GM19023 (cell line): ENCODE measurements around the gene SELENOO.
A peak's percentile ranks its signal among the peaks of the same experiment; 100 is the strongest.

Source experiments
- ATAC-seq: cut with Tn5 transposase; IDR thresholded peaks from one replicate; pipeline ENCODE4 v1.9.1; 2021; ENCODE audit warnings: mild to moderate bottlenecking, moderate library complexity; ENCODE audit not compliant: unreplicated experiment

The SELENOO gene

DNA sequence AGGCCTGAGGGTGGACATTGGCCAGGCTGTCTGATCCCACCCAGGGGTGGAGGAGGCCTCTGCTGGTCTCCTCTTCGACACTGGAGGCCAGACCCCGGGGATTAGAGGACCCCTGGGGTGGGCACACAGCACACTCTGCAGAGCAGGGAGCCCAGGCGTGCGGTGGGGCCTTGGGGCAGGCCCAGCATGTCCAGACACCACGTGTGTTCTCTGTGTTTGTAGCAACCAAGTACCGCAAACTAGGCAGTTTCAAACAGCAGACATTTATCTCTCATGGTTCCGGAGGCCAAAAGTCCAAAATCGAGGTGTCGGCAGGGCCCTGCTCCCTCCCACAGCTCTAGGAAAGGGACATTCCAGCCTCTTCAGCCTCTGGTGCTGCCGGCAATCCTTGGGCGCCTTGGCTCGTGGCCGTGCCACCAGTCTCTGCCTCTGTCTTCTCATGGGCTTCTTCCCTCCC lies 28.8 kb upstream of the SELENOO start:
- no peak for ATAC-seq

DNA sequence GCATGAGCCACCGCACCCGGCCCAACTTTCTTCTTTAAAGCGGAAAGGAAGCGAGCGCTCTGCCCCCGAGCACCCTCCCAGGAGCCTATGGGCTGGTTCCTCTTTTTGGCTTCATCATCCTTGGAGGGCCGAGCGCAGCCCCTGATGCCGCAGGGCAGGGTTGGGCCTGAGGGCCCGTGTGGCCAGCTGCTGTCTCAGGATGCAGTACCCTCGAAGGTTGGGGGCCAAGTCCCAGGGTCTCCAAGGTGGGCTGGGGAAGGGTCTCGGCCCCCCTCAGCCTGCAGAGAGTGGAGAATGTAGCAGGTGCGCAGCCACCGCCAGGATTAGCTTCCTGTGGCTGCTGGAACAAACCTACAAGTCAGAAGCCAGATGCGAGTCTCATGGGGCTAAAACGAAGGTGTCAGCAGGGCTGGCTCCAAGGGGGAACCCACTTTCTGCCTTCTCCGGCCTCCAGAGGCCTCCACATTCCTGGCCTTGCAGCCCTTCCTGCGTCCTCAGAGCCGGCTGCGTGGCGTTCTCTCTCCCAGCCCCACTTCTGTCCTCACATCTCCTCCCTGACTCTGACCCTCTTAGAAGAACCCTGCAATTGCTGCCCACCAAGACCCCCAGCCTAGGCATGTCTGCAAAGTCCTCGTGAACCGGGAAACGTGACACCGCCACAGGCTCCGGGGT lies 27.4 kb upstream of the SELENOO start:
- peak; percentile 52 for ATAC-seq

DNA sequence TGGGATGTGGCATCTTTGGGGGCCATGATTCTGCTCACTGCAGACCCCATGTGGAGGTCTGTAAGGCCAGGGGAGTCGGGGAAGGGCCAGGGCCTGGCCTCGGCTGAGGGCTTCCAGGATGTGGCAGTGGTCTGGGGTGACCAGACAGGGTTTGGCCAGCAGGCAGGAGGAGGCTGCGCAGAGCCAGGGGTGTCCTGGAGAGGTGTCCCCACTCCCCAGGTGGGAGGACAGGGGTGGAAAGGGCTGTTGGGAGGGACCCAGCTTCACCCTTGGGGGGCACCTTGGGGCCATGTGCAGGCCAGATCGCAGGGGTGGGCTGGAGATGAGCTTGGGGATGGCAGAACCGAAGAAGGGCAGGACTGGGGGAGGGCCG lies 26.8 kb upstream of the SELENOO start:
- ATAC-seq: no peak

DNA sequence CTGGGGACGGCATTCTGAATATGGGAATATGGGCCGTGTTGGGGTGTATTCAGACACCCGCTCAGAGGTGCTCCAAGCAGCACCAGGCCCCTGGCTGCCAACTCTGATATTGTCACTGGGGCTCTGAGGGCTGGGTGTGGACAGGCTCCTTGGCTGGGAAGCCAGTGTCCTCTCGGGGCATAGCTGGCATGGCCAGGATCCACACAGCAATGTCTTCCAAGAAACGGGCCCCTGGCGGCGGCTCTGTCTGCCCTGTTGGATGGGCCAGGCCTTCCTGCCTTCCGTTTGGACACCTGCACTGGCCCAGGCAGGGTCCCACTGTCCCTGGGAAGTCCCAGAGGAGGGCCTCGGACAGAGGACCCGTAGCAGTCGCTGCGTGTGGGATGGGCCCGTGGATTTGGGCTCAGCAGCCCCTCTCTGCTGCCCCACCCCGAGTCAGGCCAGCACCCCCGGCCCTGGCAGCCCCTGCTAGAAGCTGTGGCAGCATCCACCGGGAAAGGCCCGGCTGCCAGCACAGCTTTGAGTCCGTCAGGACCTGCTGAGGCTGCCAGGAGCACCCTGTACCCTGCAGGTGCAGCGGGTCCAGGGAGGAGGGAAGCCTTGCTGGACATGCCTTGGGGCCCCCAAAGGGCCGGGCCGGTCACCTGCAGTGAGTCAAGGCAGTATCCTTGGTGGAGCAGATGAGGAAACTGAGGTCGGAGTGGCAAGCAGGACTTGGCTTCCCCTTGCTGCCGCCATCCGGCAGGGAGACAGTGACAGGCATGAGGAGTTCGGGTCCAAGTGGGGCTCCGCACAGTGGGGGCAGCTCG lies 26.2 kb upstream of the SELENOO start:
- no peak for ATAC-seq

DNA sequence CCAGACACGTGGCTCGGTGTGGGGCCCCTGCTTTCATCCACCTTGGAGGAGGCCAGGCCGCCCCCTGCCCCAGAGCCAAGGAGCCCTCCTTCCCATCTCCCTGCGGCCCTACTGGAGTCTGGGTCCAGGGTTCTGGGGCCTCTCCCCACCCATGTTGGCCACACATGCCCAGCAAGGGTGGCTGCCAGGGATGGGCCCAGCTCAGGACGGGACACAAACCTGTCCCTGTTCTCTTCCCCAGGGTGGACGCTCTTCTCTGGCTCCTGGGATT lies 25.7 kb upstream of the SELENOO start:
- no peak for ATAC-seq

DNA sequence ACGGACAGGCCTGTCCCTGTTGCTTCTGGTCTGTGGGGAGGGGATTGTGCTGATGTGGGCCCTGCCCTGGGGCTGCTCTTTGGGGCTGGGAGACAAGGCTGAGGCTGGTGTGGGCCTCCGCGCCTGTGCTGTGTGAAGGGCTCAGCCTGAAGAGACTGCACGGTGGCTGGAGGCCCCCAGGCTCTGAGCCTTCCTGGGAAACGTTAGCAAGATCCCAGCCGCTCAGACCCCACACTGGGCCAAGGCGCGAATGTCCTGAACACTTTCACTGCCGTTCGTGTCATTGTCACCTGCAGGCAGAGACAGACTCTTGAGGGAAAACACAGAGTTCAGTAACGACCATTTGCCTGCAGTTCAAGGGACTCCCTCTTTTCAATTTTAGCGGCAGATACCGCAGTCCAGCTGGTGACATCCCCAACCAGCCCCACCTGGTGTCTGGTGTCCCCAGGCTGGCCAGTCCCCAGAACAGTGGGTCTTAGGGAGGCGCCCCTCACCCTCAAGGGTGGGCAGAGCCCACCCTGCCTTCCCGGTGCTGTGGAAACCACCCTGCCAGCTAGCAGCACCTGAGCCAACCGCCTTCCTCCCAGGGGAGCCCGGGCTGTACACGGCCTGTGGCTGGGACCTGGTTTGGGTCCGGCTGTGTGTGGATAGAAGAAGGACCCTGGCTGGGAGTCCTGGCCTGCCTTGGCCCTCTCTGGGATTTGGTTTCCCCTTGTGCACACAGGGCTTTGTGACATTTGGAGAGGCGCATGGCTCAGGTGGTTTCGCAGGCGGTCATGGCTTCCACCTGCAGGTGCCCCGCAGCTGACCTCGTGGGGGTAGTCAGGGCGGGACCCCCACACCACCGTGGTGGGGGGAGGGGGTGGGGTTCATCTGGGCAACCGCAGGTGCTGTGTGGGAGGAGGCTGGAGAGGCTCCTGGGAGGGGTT lies 24.6 kb upstream of the SELENOO start:
- no peak for ATAC-seq

DNA sequence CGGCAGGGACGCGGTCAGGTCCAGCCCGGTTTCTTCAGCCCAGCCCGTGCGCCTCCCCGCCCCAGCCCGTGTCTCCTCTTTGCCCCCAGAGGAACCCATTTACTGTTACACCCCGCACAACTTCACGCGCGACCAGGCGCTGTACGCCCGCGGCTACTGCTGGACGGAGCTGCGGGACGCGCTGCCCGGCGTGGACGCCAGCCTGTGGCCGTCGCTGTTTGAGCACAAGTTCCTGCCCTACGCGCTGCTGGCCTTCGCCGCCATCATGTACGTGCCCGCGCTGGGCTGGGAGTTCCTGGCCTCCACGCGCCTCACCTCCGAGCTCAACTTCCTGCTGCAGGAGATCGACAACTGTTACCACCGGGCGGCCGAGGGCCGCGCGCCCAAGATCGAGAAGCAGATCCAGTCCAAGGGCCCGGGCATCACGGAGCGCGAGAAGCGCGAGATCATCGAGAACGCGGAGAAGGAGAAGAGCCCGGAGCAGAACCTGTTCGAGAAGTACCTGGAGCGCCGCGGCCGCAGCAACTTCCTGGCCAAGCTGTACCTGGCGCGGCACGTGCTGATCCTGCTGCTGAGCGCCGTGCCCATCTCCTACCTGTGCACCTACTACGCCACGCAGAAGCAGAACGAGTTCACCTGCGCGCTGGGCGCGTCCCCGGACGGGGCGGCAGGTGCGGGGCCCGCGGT lies 23.8 kb upstream of the SELENOO start:
- no peak for ATAC-seq

DNA sequence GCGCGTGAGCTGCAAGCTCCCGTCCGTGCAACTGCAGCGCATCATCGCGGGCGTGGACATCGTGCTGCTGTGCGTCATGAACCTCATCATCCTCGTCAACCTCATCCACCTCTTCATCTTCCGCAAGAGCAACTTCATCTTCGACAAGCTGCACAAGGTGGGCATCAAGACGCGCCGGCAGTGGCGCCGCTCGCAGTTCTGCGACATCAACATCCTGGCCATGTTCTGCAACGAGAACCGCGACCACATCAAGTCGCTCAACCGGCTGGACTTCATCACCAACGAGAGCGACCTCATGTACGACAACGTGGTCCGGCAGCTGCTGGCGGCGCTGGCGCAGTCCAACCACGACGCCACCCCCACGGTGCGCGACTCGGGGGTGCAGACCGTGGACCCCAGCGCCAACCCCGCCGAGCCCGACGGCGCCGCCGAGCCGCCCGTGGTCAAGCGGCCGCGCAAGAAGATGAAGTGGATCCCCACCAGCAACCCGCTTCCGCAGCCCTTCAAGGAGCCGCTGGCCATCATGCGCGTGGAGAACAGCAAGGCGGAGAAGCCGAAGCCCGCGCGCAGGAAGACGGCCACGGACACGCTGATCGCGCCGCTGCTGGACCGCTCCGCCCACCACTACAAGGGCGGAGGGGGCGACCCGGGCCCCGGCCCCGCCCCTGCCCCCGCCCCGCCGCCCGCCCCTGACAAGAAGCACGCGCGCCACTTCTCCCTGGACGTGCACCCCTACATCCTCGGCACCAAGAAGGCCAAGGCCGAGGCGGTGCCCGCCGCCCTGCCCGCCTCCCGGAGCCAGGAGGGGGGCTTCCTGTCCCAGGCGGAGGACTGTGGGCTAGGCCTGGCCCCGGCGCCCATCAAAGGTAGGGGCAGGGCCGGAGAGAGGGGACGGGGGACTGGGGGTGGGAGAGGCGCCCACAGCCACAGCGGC lies 23.0 kb upstream of the SELENOO start:
- ATAC-seq: no peak

DNA sequence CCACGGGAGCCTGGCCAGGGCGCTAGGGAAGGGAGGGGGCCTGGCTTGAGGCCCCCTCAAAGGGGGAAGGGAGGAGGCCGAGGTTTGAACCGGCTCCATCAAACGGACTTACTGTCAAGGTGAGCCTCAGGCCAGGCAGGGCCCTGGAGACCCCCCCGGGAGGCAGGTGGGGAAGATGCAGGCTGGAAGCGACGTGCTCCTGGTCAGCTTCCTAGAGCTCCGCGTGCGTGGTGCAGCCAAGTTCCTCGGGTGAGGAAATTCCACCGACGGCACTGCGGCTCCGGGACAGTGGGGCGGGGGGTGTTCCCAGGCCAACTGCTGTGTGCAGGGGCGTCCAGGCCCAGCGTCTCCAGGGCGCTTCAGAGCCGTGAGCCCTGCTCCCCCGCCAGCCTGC lies 22.3 kb upstream of the SELENOO start:
- no peak for ATAC-seq

DNA sequence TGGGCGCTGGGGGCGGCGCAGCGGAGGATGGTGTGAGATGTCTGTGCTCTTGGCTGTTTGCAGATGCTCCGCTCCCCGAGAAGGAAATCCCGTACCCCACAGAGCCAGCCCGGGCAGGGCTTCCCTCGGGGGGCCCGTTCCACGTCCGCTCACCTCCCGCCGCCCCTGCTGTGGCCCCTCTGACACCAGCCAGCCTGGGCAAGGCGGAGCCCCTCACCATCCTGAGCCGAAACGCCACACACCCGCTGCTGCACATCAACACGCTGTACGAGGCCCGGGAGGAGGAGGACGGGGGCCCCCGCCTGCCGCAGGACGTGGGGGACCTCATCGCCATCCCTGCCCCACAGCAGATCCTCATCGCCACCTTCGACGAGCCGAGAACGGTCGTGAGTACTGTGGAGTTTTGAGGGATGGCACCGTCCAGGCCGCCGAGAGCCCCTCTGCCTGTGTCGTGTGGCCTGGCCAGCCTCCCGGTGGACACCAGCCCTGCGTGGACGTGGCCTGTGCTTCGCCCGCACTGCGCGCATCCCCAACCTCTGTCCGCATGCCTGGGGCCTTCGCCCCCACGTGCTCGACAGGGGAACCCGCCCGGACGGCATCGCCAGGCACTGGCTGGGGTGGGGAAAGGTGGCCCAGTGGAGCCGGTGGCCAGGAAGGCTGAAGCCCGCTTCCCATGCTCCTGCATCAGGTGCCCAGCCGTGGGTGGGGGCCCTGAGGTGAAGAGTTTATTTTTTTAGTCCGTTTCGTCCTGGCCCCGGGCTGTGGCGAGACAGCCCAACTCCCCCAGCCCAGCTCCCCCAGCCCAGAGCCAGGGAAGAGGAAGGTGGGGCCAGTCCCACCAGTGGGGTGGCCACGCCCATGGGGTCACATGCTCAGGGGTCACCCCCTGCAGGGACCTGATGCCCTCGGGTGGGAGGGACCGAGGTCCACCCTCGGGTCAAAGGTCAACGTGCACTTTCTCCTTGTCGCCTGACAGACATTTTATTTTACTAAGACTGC lies 21.6 kb upstream of the SELENOO start:
- no peak for ATAC-seq

DNA sequence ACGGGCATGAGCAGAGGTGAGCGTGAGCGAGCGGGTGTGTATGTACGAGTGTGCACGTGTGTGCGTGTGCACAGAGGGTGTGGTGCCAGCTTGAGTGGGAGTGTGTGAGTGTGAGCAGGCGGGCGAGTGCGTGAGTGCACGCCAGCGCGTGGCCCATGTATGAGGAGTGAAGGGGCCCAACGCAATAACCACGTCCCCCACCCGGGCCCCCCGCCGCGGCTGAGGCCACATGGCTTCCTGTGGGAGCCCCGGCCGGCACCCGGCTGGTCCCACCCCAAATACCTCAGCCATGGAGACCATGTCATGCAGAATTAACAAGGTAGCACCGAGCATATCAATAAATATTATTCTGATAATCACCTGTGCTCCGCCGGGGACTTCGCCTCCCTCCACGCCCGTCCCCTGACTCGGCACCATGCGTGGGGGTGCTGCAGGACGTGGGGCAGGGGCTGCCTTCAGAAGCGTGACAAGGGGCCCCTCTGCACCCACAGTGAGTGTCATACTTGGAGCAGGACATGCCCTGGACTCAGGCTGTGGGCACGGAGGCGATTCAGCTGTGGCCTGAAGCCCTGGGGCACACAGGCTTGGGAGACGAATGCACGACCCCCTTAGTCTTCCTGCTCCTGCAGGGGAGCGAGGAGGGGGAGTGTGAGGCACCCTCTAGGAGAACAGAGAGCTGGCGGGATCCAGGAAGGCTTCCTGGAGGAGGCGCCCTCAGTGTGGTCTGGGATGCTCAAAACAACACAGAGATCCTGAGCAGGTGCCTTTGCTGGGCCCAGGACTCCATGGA lies 20.7 kb upstream of the SELENOO start:
- ATAC-seq: no peak

DNA sequence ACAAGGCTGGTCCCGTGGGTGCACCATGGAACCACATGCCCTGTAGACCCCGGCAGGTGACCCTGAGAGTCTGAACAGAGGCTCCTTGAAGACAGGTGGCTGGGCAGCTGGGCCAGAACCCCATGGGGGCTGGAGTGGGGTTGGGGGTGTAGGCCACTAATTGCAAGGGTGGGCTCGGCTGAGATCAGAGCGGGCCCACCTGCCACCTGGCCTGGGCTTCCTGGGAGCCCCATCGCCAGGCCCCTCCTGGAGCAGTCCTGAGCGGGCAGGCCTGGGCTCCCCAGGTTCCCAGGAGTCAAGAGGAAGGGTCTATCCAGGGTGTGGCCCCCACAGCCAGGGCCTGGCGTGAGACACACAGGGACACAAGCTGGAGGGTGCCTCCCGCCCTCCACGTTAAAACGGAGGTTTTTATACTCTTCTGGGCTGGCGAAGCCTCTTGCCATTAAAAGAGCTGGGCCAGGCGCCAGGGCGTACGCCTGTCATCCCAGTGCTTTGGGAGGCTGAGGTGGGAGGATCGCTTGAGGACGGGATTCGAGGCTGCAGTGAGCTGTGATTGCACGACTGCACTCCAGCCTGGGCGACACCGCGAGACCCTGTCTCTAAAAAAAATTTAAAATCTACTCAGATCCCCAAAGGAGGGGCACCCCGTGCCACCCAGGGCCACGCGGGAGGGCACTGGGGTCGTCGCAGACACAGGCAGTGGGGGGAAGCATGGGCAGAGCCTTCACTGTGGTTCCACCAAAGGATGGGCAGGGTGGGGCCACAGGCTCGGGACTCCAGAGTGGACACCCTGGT lies 19.9 kb upstream of the SELENOO start:
- no peak for ATAC-seq

DNA sequence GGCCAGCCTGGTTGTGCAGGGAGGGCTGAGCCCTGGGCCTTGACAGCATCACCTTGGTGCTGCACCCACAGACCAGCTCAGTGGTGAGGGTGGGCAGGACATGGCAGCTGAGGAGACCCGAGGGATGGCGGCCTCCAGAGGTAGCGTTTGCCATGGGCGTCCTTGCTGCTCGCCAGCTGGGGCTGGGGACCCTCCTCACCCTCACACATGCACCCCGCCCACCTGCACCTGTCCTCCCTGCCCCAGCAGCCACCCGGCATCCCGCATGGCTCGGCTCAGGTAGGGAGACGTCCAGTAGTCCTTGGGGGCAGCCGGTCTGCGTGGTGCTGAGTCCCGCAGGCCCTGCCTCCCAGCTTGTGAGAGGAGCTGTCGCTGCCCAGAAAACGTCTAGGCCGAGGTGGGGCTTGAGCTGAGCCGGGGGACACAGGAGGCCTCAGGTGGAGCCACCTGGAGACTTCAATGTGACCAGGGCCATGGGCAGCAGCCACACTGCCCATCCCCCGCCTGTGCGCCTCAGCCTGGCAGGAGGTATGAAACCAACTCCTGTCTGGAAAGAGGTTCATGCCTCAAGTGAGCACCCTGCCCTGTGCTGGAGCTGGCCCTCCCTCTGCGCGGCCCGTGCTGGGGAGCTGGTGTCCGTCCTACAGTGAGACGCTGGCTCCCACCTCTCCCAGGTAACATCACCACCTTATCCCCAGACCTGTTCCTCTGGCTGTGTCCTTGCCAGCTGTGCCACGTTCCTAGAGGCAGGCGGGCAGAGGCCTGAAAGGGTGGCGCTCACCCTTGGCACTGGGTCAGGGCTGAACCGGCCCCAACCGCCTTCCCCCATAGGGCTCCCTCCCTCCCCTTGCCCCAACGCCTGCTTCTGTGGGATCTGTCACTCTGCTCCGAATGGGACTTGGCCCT lies 18.4 kb upstream of the SELENOO start:
- ATAC-seq: no peak

DNA sequence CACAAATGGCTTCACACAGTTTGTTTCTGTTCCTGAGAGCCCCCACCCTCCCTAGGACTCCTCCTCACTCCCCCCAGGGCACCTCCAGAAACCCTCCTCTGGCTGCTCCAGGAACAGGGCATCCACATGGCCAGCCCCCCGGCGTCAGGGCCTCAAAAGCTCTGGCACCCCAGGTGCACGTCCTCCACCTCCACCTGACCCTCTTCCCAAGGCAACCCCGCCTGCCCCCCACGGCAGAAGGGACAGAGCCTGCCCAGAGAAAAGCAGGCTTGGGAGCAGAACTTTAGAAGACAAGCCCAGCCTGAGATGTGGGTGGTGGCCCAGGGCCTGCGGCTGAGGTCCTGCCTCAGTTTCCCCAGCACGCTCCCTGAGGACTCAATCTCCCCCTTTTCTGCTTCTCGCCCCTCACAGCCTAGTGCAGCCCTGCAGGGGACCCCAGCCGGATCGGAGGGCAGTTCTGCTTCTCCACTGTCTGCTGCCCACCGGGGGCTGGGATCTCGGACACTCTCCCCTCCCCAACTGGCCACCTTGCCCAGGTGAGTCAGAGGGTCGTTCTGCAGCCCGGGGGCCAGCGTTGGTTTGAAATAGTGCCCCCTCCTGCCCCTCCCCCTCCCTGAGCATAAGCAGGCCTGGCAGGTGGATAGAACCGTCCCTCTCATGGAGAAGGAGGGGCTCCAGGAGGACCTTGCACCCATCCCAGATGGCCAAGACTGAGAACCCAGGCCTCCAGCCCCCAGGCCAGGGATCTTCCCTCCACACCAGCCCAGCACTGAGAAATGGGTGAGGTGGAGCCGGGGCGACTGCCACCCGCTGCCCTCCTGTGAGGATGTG lies 17.5 kb upstream of the SELENOO start:
- no peak for ATAC-seq
